H9 (cell line): ENCODE results near the gene ENOX1. TPM values are rescaled to one million over a fixed set of nuclear protein-coding genes. Genes with fewer than 3 reads are reported as not detected.

ENCODE experiments used
- DNase-seq: peaks from one replicate; pipeline ENCODE4 v3.0.0-alpha.2; 2017
- H2AFZ ChIP-seq: one replicate; pipeline ENCODE4 v1.6.1; 2013; ENCODE audit warnings: mild to moderate bottlenecking, low read length, control low read depth, moderate library complexity
- H2AK5ac ChIP-seq: 2 replicates; pipeline ENCODE4 v1.6.1; 2013; ENCODE audit warnings: low read length, control low read depth, mixed read lengths; ENCODE audit not compliant: insufficient read length
- H2BK120ac ChIP-seq: one replicate; pipeline ENCODE4 v1.6.1; 2013; ENCODE audit warnings: low read depth, mild to moderate bottlenecking, low read length, control low read depth, inconsistent platforms; ENCODE audit not compliant: poor library complexity, severe bottlenecking
- H2BK12ac ChIP-seq: 2 replicates; pipeline ENCODE4 v1.6.1; 2013; ENCODE audit warnings: low read length, control low read depth, mixed read lengths, low read depth; ENCODE audit not compliant: insufficient read length
- H2BK15ac ChIP-seq: 2 replicates; pipeline ENCODE4 v1.6.1; 2013; ENCODE audit warnings: low read depth, low read length, control low read depth
- H2BK20ac ChIP-seq: one replicate; pipeline ENCODE4 v1.6.1; 2013; ENCODE audit warnings: low read depth, mild to moderate bottlenecking, low read length, control low read depth, inconsistent platforms; ENCODE audit not compliant: poor library complexity, severe bottlenecking
- H2BK5ac ChIP-seq: 2 replicates; pipeline ENCODE4 v1.6.1; 2013; ENCODE audit warnings: low read length, control low read depth, mixed read lengths; ENCODE audit not compliant: insufficient read length
- H3K14ac ChIP-seq: 2 replicates; pipeline ENCODE4 v1.6.1; 2013; ENCODE audit warnings: low read length, control low read depth; ENCODE audit not compliant: insufficient read depth
- H3K18ac ChIP-seq: 2 replicates; pipeline ENCODE4 v1.6.1; 2013; ENCODE audit warnings: low read depth, mild to moderate bottlenecking, mixed read lengths, low read length, control low read depth; ENCODE audit not compliant: insufficient read length
- H3K23ac ChIP-seq: 2 replicates; pipeline ENCODE4 v1.6.1; 2013; ENCODE audit warnings: low read length, control low read depth, mixed read lengths, low read depth; ENCODE audit not compliant: insufficient read length
- H3K23me2 ChIP-seq: 2 replicates; pipeline ENCODE4 v1.6.1; 2013; ENCODE audit warnings: low read depth, mild to moderate bottlenecking, mixed read lengths, low read length, control low read depth; ENCODE audit not compliant: insufficient read length, poor library complexity, severe bottlenecking
- H3K27ac ChIP-seq: 2 replicates; pipeline ENCODE4 v1.5.1; 2013; ENCODE audit warnings: low read length, control low read depth, mixed read lengths, low read depth; ENCODE audit not compliant: insufficient read length
- H3K27me3 ChIP-seq: 2 replicates; pipeline ENCODE4 v1.6.1; 2013; ENCODE audit warnings: low read length, control low read depth, inconsistent platforms; ENCODE audit not compliant: insufficient read depth
- H3K4ac ChIP-seq: 2 replicates; pipeline ENCODE4 v1.6.1; 2013; ENCODE audit warnings: low read depth, mild to moderate bottlenecking, control low read depth, inconsistent platforms, low read length, moderate library complexity
- H3K4me1 ChIP-seq: 2 replicates; pipeline ENCODE4 v1.6.1; 2013; ENCODE audit warnings: low read length, control low read depth, inconsistent platforms; ENCODE audit not compliant: insufficient read depth
- H3K4me2 ChIP-seq: 2 replicates; pipeline ENCODE4 v1.6.1; 2013; ENCODE audit warnings: low read length, control low read depth, mixed read lengths; ENCODE audit not compliant: insufficient read length, insufficient read depth
- H3K56ac ChIP-seq: 2 replicates; pipeline ENCODE4 v1.6.1; 2013; ENCODE audit warnings: low read depth, mild to moderate bottlenecking, mixed read lengths, low read length, control low read depth; ENCODE audit not compliant: insufficient read length
- H3K79me1 ChIP-seq: 2 replicates; pipeline ENCODE4 v1.6.1; 2013; ENCODE audit warnings: low read depth, mild to moderate bottlenecking, moderate library complexity, low read length, control low read depth, inconsistent platforms; ENCODE audit not compliant: insufficient read depth, poor library complexity, severe bottlenecking
- H3K79me2 ChIP-seq: 2 replicates; pipeline ENCODE4 v1.6.1; 2013; ENCODE audit warnings: low read length, control low read depth, inconsistent platforms; ENCODE audit not compliant: insufficient read depth
- H3K9ac ChIP-seq: 2 replicates; pipeline ENCODE4 v1.6.1; 2013; ENCODE audit warnings: low read length, control low read depth, mixed read lengths; ENCODE audit not compliant: insufficient read length; ENCODE audit errors: extremely low read depth
- H3K9me3 ChIP-seq: one replicate; pipeline ENCODE4 v1.6.1; 2013; ENCODE audit warnings: low read depth, low read length, inconsistent platforms; ENCODE audit not compliant: control insufficient read depth
- H3T11ph ChIP-seq: one replicate; pipeline ENCODE4 v1.6.1; 2013; ENCODE audit warnings: mild to moderate bottlenecking, low read length, control low read depth, inconsistent platforms
- H4K20me1 ChIP-seq: one replicate; pipeline ENCODE4 v1.6.1; 2013; ENCODE audit not compliant: control insufficient read depth, insufficient read length, insufficient read depth
- H4K5ac ChIP-seq: 2 replicates; pipeline ENCODE4 v1.6.1; 2013; ENCODE audit warnings: low read depth, mild to moderate bottlenecking, mixed read lengths, low read length, control low read depth; ENCODE audit not compliant: insufficient read length
- H4K8ac ChIP-seq: replicated peaks from 2 replicates; pipeline ENCODE4 v1.6.1; 2013; ENCODE audit warnings: low read length, control low read depth, mixed read lengths, low read depth; ENCODE audit not compliant: insufficient read length
- H4K91ac ChIP-seq: 2 replicates; pipeline ENCODE4 v1.6.1; 2013; ENCODE audit warnings: low read depth, mild to moderate bottlenecking, moderate library complexity, mixed read lengths, low read length, control low read depth; ENCODE audit not compliant: insufficient read length
- H3K27ac Mint-ChIP-seq, 3 experiments: 2 replicates in 2 of 3; 3 replicates in 1 of 3; pipeline ENCODE4 v1.8.0; 2020 to 2021; ENCODE audit warnings: mixed read lengths in 3 of 3, mild to moderate bottlenecking in 1 of 3, moderate library complexity in 1 of 3
- H3K27me3 Mint-ChIP-seq: 2 replicates; pipeline ENCODE4 v1.8.0; 2021; ENCODE audit warnings: low read depth, mild to moderate bottlenecking, moderate library complexity, mixed read lengths
- H3K36me3 Mint-ChIP-seq, 3 experiments: 2 replicates in 2 of 3; 3 replicates in 1 of 3; pipeline ENCODE4 v1.8.0; 2020 to 2021; ENCODE audit warnings: low read depth in 3 of 3, mixed read lengths in 3 of 3; ENCODE audit not compliant: insufficient read depth in 1 of 3
- H3K4me1 Mint-ChIP-seq, 2 experiments: 2 replicates each; pipeline ENCODE4 v1.8.0; 2020; ENCODE audit warnings: mixed read lengths in 2 of 2
- H3K4me3 Mint-ChIP-seq, 2 experiments: 2 replicates in 1 of 2; 3 replicates in 1 of 2; pipeline ENCODE4 v1.8.0; 2020 to 2021; ENCODE audit warnings: mild to moderate bottlenecking in 2 of 2, mixed read lengths in 2 of 2, moderate library complexity in 1 of 2
- H3K9me3 Mint-ChIP-seq, 2 experiments: 2 replicates in 1 of 2; 3 replicates in 1 of 2; pipeline ENCODE4 v1.8.0; 2020; ENCODE audit warnings: mild to moderate bottlenecking in 2 of 2, mixed read lengths in 2 of 2, moderate library complexity in 1 of 2
- WGBS: extraction: QIAGEN DNeasy Blood & Tissue Kit; methylation state at CpG from one replicate; pipeline ENCODE4 v1.1.7; 2013; ENCODE audit warnings: missing lambda C conversion rate, low lambda C conversion rate, mixed read lengths; ENCODE audit not compliant: insufficient read length; ENCODE audit errors: extremely low coverage; 5-methylcytosine and 5-hydroxymethylcytosine counted together
- total RNA-seq: library from RNA; stranded (reverse); gene quantifications from 2 replicates; pipeline ENCODE4 v1.2.1, GENCODE V29; 2021
- TF ChIP-seq, protein P1 (sequence below): fragments of 200-600 bp; sonication (generic); conservative IDR thresholded peaks from 3 replicates; pipeline ENCODE4 v1.8.0; 2021; ENCODE audit warnings: antibody characterized with exemption, mild to moderate bottlenecking

Gene ENOX1
- total RNA-seq, 1 experiment from 2014 or later = 0.24 TPM

GRCh38 chr13:43494206-43494605 is 292.6 kb downstream of the ENOX1 start:
- no peak overlapping the region for H2BK20ac ChIP-seq
- no peak overlapping the region for H2AFZ ChIP-seq
- no peaks in the 10 kb centered on the region for H3K9me3 Mint-ChIP-seq
- peaks cover 4 to 5% of the 10 kb centered on the region in 2 experiments; a peak in 3 of 4 replicates for H3K4me1 Mint-ChIP-seq
- H3K36me3 Mint-ChIP-seq = no peaks in the 10 kb centered on the region
- H3K9ac ChIP-seq = no peak overlapping the region
- H3K4me3 Mint-ChIP-seq = no peak overlapping the region
- no peaks in the 10 kb centered on the region for H3K23me2 ChIP-seq
- H2BK120ac ChIP-seq = no peak overlapping the region
- no peak overlapping the region for H2BK12ac ChIP-seq
- H3T11ph ChIP-seq = no peak overlapping the region
- no peak overlapping the region for H3K4ac ChIP-seq
- H4K8ac ChIP-seq = no peak overlapping the region
- no peak overlapping the region for H3K23ac ChIP-seq
- H4K91ac ChIP-seq = no peak overlapping the region
- H2BK15ac ChIP-seq = no peak overlapping the region
- no peaks in the 10 kb centered on the region for H3K4me1 ChIP-seq
- H4K5ac ChIP-seq = no peak overlapping the region
- no peak overlapping the region for H3K18ac ChIP-seq
- H4K20me1 ChIP-seq = no peaks in the 10 kb centered on the region
- no peak overlapping the region for H3K4me2 ChIP-seq
- H3K27ac Mint-ChIP-seq = no peak overlapping the region
- no peaks in the 10 kb centered on the region for H3K9me3 ChIP-seq
- DNase-seq = no peak
- H2BK5ac ChIP-seq = no peak overlapping the region
- H3K27me3 Mint-ChIP-seq = no peaks in the 10 kb centered on the region
- WGBS = no CpG with 5 or more reads among the region's 4 CpGs
- H3K56ac ChIP-seq = no peak overlapping the region
- H3K79me1 ChIP-seq = no peaks in the 10 kb centered on the region
- TF ChIP-seq, protein P1, sequence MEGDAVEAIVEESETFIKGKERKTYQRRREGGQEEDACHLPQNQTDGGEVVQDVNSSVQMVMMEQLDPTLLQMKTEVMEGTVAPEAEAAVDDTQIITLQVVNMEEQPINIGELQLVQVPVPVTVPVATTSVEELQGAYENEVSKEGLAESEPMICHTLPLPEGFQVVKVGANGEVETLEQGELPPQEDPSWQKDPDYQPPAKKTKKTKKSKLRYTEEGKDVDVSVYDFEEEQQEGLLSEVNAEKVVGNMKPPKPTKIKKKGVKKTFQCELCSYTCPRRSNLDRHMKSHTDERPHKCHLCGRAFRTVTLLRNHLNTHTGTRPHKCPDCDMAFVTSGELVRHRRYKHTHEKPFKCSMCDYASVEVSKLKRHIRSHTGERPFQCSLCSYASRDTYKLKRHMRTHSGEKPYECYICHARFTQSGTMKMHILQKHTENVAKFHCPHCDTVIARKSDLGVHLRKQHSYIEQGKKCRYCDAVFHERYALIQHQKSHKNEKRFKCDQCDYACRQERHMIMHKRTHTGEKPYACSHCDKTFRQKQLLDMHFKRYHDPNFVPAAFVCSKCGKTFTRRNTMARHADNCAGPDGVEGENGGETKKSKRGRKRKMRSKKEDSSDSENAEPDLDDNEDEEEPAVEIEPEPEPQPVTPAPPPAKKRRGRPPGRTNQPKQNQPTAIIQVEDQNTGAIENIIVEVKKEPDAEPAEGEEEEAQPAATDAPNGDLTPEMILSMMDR = no peak
- no peaks in the 10 kb centered on the region for H3K79me2 ChIP-seq
- H3K27ac ChIP-seq = no peak overlapping the region
- H3K14ac ChIP-seq = no peak overlapping the region
- no peaks in the 10 kb centered on the region for H3K27me3 ChIP-seq
- H2AK5ac ChIP-seq = no peak overlapping the region
